Keratinocyte (primary cell): Measurements from ENCODE around the gene BBS9.

Experiments used
- CTCF ChIP-seq, 3 experiments: IDR thresholded peaks in 1 of 3; conservative IDR thresholded peaks in 1 of 3; optimal IDR thresholded peaks in 1 of 3; 2 replicates in 2 of 3; 3 replicates in 1 of 3; pipeline versions ENCODE3 to v1.5.1; 2011; ENCODE audit warnings: low read length in 3 of 3, mild to moderate bottlenecking in 3 of 3, moderate library complexity in 2 of 3, control low read depth in 1 of 3, inconsistent platforms in 1 of 3; ENCODE audit not compliant: insufficient read depth in 2 of 3; ENCODE audit errors: extremely low read depth in 1 of 3
- EZH2 ChIP-seq: IDR thresholded peaks from one replicate; pipeline ENCODE4 v1.6.1; 2012; ENCODE audit warnings: inconsistent platforms, mild to moderate bottlenecking, low read length, moderate library complexity

DNA sequence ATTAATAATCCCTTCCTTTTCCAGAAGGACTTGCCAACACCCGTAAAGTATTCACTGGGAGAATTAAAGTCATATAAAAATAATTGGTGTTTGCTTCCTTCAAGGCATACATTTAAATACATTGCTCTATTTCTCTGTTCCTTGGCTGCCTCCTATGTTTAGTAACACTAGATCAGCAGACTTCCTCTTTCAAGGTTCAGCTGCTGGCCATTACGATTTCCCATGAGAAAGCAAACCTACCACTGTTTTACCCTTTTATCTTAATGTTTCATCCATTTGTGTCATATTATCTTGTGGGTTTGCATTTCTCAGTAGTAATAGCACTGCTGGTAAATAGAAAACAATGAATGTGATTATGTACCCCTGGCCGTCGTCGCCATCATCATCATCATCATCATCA lies 462.1 kb downstream of the BBS9 start:
- no peak for TF ChIP-seq CTCF (optimal IDR thresholded peaks at IDR 0.05 in 1 of 3, IDR thresholded peaks at IDR 0.05 in 1 of 3, conservative IDR thresholded peaks at IDR 0.05 in 1 of 3; ENCODE audit: extremely low read depth in 1 of 3, insufficient read depth in 2 of 3, low read length in 3 of 3)
- TF ChIP-seq EZH2: no peak
